ENCODE measurements around the gene DBN1. TPM values are rescaled to one million over a fixed set of nuclear protein-coding genes. Genes with fewer than 3 reads are reported as not detected.

Gene DBN1
- total RNA-seq, 3 donors from 2014 or later = 16.6 to 48.5 (median 21.6) TPM

Other genes with a start within 250 kb of the DBN1 start
- gene RAB24, start 169.9 kb downstream of the DBN1 start, total RNA-seq = 10 to 100 TPM; 26.3 to 29.8 (median 27.5) TPM
- gene PRELID1, start 169.8 kb downstream of the DBN1 start, total RNA-seq = 100 to 1,000 TPM; 293 to 372 (median 302) TPM
- gene MXD3, start 161.7 kb downstream of the DBN1 start, total RNA-seq = 1 to 10 TPM; 3.7 to 5.1 (median 4.3) TPM
- 100 to 1,000 TPM; 120 to 129 (median 127) TPM for gene LMAN2, start 122.0 kb downstream of the DBN1 start, total RNA-seq
- gene RGS14, start 115.7 kb downstream of the DBN1 start, total RNA-seq = 10 to 100 TPM; 43.7 to 62.3 (median 46.2) TPM
- gene SLC34A1, start 89.2 kb downstream of the DBN1 start, total RNA-seq = not detected
- not detected for gene PFN3, start 73.0 kb downstream of the DBN1 start, total RNA-seq
- gene F12, start 64.1 kb downstream of the DBN1 start, total RNA-seq = 1 to 10 TPM; 1.7 to 5.7 (median 3.1) TPM
- gene GRK6, start 47.0 kb downstream of the DBN1 start, total RNA-seq = 100 to 1,000 TPM; 140 to 163 (median 158) TPM
- gene PRR7, start 26.8 kb downstream of the DBN1 start, total RNA-seq = 10 to 100 TPM; 11.7 to 19.8 (median 14.2) TPM
- 10 to 100 TPM; 18.0 to 22.1 (median 19.0) TPM for gene PDLIM7, start 24.0 kb upstream of the DBN1 start, total RNA-seq
- gene DOK3, start 36.2 kb upstream of the DBN1 start, total RNA-seq = 1 to 10 TPM; 8.2 to 9.2 (median 8.7) TPM
- 100 to 1,000 TPM; 203 to 220 (median 207) TPM for gene DDX41, start 43.3 kb upstream of the DBN1 start, total RNA-seq
- gene FAM193B, start 80.9 kb upstream of the DBN1 start, total RNA-seq = 10 to 100 TPM; 54.7 to 63.7 (median 62.1) TPM
- gene TMED9, start 118.6 kb upstream of the DBN1 start, total RNA-seq = 100 to 1,000 TPM; 178 to 208 (median 199) TPM
- 10 to 100 TPM; 35.5 to 40.5 (median 37.0) TPM for gene B4GALT7, start 126.5 kb upstream of the DBN1 start, total RNA-seq